ENCODE measurements around the gene SCGB1D4.

DNA sequence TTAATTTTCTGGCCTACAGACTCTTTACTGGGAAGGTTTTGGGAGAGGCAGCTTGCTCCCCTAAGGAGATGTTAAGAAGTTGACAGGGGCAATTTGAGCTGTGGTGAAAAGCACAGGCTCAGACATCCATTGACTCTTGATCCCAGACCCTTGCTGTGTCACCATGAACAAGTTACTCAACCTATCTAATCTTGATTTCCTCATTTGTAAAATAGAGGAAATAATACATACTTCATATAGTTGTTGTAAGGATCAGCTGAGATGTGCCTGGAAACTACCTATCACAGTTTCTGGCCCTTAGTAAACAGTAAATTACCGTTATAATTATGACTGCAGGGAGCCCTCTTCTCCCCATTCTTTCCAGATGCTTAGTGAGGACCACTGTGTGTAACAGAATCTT, 16.6 kb upstream of the SCGB1D4 start:
- TF ChIP-seq, protein P1, sequence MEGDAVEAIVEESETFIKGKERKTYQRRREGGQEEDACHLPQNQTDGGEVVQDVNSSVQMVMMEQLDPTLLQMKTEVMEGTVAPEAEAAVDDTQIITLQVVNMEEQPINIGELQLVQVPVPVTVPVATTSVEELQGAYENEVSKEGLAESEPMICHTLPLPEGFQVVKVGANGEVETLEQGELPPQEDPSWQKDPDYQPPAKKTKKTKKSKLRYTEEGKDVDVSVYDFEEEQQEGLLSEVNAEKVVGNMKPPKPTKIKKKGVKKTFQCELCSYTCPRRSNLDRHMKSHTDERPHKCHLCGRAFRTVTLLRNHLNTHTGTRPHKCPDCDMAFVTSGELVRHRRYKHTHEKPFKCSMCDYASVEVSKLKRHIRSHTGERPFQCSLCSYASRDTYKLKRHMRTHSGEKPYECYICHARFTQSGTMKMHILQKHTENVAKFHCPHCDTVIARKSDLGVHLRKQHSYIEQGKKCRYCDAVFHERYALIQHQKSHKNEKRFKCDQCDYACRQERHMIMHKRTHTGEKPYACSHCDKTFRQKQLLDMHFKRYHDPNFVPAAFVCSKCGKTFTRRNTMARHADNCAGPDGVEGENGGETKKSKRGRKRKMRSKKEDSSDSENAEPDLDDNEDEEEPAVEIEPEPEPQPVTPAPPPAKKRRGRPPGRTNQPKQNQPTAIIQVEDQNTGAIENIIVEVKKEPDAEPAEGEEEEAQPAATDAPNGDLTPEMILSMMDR (IDR thresholded peaks at IDR 0.05; ENCODE audit: low read depth, low read length) = no peak
- no peak for TF ChIP-seq EZH2phosphoT487 (IDR thresholded peaks at IDR 0.05; ENCODE audit: low read depth)
